Measurements from ENCODE around the gene SNAP29.

GRCh38 chr22:20881231-20881630 lies 22.4 kb downstream of the SNAP29 start:
- TF ChIP-seq ZNF558 (tag by site-specific recombination; IDR thresholded peaks at IDR 0.05): no peak
- no peak for TF ChIP-seq GLI2 (tag by site-specific recombination; IDR thresholded peaks at IDR 0.05; ENCODE audit: borderline replicate concordance, low read depth)
- no peak for TF ChIP-seq BCL11B (tag by site-specific recombination; IDR thresholded peaks at IDR 0.05; ENCODE audit: low read depth)
- TF ChIP-seq REPIN1 (tag by site-specific recombination; IDR thresholded peaks at IDR 0.05; ENCODE audit: low read depth): no peak
- TF ChIP-seq, protein P1, sequence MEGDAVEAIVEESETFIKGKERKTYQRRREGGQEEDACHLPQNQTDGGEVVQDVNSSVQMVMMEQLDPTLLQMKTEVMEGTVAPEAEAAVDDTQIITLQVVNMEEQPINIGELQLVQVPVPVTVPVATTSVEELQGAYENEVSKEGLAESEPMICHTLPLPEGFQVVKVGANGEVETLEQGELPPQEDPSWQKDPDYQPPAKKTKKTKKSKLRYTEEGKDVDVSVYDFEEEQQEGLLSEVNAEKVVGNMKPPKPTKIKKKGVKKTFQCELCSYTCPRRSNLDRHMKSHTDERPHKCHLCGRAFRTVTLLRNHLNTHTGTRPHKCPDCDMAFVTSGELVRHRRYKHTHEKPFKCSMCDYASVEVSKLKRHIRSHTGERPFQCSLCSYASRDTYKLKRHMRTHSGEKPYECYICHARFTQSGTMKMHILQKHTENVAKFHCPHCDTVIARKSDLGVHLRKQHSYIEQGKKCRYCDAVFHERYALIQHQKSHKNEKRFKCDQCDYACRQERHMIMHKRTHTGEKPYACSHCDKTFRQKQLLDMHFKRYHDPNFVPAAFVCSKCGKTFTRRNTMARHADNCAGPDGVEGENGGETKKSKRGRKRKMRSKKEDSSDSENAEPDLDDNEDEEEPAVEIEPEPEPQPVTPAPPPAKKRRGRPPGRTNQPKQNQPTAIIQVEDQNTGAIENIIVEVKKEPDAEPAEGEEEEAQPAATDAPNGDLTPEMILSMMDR (tag by site-specific recombination; IDR thresholded peaks at IDR 0.05): no peak
- no peak for TF ChIP-seq ZNF623 (tag by site-specific recombination; IDR thresholded peaks at IDR 0.05)
- TF ChIP-seq SP2 (tag by site-specific recombination; IDR thresholded peaks at IDR 0.05): no peak
- TF ChIP-seq ZFP69B (tag by site-specific recombination; IDR thresholded peaks at IDR 0.05): no peak
- TF ChIP-seq ZNF16 (tag by site-specific recombination; IDR thresholded peaks at IDR 0.05; ENCODE audit: low read depth): no peak
- TF ChIP-seq ZBTB49 (tag by site-specific recombination; IDR thresholded peaks at IDR 0.05; ENCODE audit: low read depth): no peak
- TF ChIP-seq ZNF626 (tag by site-specific recombination; IDR thresholded peaks at IDR 0.05): no peak
- no peak for TF ChIP-seq ZBTB8A (tag by site-specific recombination; IDR thresholded peaks at IDR 0.05)
- TF ChIP-seq, protein P2, sequence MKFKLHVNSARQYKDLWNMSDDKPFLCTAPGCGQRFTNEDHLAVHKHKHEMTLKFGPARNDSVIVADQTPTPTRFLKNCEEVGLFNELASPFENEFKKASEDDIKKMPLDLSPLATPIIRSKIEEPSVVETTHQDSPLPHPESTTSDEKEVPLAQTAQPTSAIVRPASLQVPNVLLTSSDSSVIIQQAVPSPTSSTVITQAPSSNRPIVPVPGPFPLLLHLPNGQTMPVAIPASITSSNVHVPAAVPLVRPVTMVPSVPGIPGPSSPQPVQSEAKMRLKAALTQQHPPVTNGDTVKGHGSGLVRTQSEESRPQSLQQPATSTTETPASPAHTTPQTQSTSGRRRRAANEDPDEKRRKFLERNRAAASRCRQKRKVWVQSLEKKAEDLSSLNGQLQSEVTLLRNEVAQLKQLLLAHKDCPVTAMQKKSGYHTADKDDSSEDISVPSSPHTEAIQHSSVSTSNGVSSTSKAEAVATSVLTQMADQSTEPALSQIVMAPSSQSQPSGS (tag by site-specific recombination; IDR thresholded peaks at IDR 0.05; ENCODE audit: low read depth): no peak
- no peak for TF ChIP-seq ZNF768 (tag by site-specific recombination; IDR thresholded peaks at IDR 0.05)
